ENCODE measurements around the gene SNPH.

Gene SNPH

GRCh38 chr20:1287787-1288569 is 21.9 kb downstream of the SNPH start:
- TF ChIP-seq CTCF (IDR thresholded peaks at IDR 0.05): no peak
- Mint-ChIP-seq H3K27ac (no peak overlapping the region), H3K4me1 (peaks cover 21% of the 10 kb centered on the region), H3K9me3 (no peaks in the 10 kb centered on the region), H3K27me3 (ENCODE audit: low read depth, poor library complexity) (peaks cover 12% of the 10 kb centered on the region), H3K36me3 (ENCODE audit: low read depth) (no peaks in the 10 kb centered on the region), H3K4me3 (no peak overlapping the region)
- no peak for DNase-seq

GRCh38 chr20:1291191-1291741 is 25.2 kb downstream of the SNPH start:
- H3K4me3 Mint-ChIP-seq: no peak overlapping the region
- peaks cover 4% of the 10 kb centered on the region for H3K4me1 Mint-ChIP-seq
- no peaks in the 10 kb centered on the region for H3K36me3 Mint-ChIP-seq (ENCODE audit: low read depth)
- H3K27me3 Mint-ChIP-seq (ENCODE audit: low read depth, poor library complexity): peaks cover 11% of the 10 kb centered on the region
- DNase-seq: no peak
- no peak for TF ChIP-seq CTCF (IDR thresholded peaks at IDR 0.05)
- H3K9me3 Mint-ChIP-seq: no peaks in the 10 kb centered on the region
- H3K27ac Mint-ChIP-seq: no peak overlapping the region

GRCh38 chr20:1292620-1293019 is 26.5 kb downstream of the SNPH start:
- Mint-ChIP-seq H3K36me3 (ENCODE audit: low read depth) (no peaks in the 10 kb centered on the region), H3K27ac (no peak overlapping the region), H3K27me3 (ENCODE audit: low read depth, poor library complexity) (peaks cover 8% of the 10 kb centered on the region), H3K9me3 (no peaks in the 10 kb centered on the region), H3K4me1 (peaks cover 4% of the 10 kb centered on the region), H3K4me3 (no peak overlapping the region)
- no peak for DNase-seq
- no peak for TF ChIP-seq CTCF (IDR thresholded peaks at IDR 0.05)

GRCh38 chr20:1293641-1294379 is 27.7 kb downstream of the SNPH start:
- DNase-seq: no peak
- no peak overlapping the region for H3K27ac Mint-ChIP-seq
- TF ChIP-seq CTCF (IDR thresholded peaks at IDR 0.05): no peak
- no peak overlapping the region for H3K4me3 Mint-ChIP-seq
- H3K27me3 Mint-ChIP-seq (ENCODE audit: low read depth, poor library complexity): peaks cover 10% of the 10 kb centered on the region
- no peaks in the 10 kb centered on the region for H3K4me1 Mint-ChIP-seq
- no peaks in the 10 kb centered on the region for H3K9me3 Mint-ChIP-seq
- no peaks in the 10 kb centered on the region for H3K36me3 Mint-ChIP-seq (ENCODE audit: low read depth)

GRCh38 chr20:1294497-1294896 is 28.4 kb downstream of the SNPH start:
- TF ChIP-seq CTCF (IDR thresholded peaks at IDR 0.05): no peak
- no peaks in the 10 kb centered on the region for H3K36me3 Mint-ChIP-seq (ENCODE audit: low read depth)
- no peaks in the 10 kb centered on the region for H3K4me1 Mint-ChIP-seq
- H3K27me3 Mint-ChIP-seq (ENCODE audit: low read depth, poor library complexity): peaks cover 11% of the 10 kb centered on the region
- H3K27ac Mint-ChIP-seq: no peak overlapping the region
- no peak for DNase-seq
- H3K9me3 Mint-ChIP-seq: no peaks in the 10 kb centered on the region
- H3K4me3 Mint-ChIP-seq: no peak overlapping the region
